Measurements from ENCODE around the gene RBMS2. TPM values are rescaled to one million over a fixed set of nuclear protein-coding genes. Genes with fewer than 3 reads are reported as not detected.

Gene RBMS2
- total RNA-seq, 4 donors from 2014 or later, result 17.3 to 55.1 (median 25.2) TPM

GRCh38 chr12:56601503-56601902, 79.9 kb downstream of the RBMS2 start:
- no peaks in the 10 kb centered on the region for H3K4me1 ChIP-seq
- no peak overlapping the region for H3K27ac ChIP-seq
- no peaks in the 10 kb centered on the region for H3K9me3 ChIP-seq
- WGBS, 2 donors (ENCODE audit: low coverage in 1 of 2), result 90% methylated on average over 3 of the region's 3 CpGs; no CpG with 5 or more reads in 1 of the 2 donors
- intact Hi-C loops (cut with DNase I; ENCODE audit: low total_unique reads) (no loop called here), in situ Hi-C loops (cut with MboI; ENCODE audit: low pct_ligation_motif_present in 1 of 4, low pct_unique_long_range_greater_than_20kb in 1 of 4, low sequenced_read_pairs in 3 of 4) (no loop called here)
- TF ChIP-seq POLR2AphosphoS5 (IDR thresholded peaks at IDR 0.05) (no peak), POLR2A (IDR thresholded peaks at IDR 0.05) (no peak), EP300 (IDR thresholded peaks at IDR 0.05; ENCODE audit: low read depth) (no peak), CTCF (IDR thresholded peaks at IDR 0.05) (no peak)
- peak; percentile 13 for DNase-seq
- no peaks in the 10 kb centered on the region for H3K27me3 ChIP-seq
- peaks cover 3 to 88% (median 47%) of the 10 kb centered on the region in 4 donors for H3K36me3 ChIP-seq
- H3K4me3 ChIP-seq, result no peak overlapping the region

GRCh38 chr12:56602239-56602638, 80.6 kb downstream of the RBMS2 start:
- Histone ChIP-seq H3K36me3 (peaks cover 3 to 96% (median 51%) of the 10 kb centered on the region in 4 donors), H3K9me3 (no peaks in the 10 kb centered on the region), H3K4me1 (no peaks in the 10 kb centered on the region), H3K27ac (no peak overlapping the region), H3K27me3 (no peaks in the 10 kb centered on the region), H3K4me3 (no peak overlapping the region)
- TF ChIP-seq CTCF (IDR thresholded peaks at IDR 0.05) (no peak), POLR2AphosphoS5 (IDR thresholded peaks at IDR 0.05) (no peak), EP300 (IDR thresholded peaks at IDR 0.05; ENCODE audit: low read depth) (no peak), POLR2A (IDR thresholded peaks at IDR 0.05) (no peak)
- intact Hi-C loops (cut with DNase I; ENCODE audit: low total_unique reads), result no loop called here
- in situ Hi-C loops (cut with MboI; ENCODE audit: low pct_ligation_motif_present in 1 of 4, low pct_unique_long_range_greater_than_20kb in 1 of 4, low sequenced_read_pairs in 3 of 4), result no loop called here
- no peak for DNase-seq
- WGBS, 2 donors (ENCODE audit: low coverage in 1 of 2), result 82 to 89% methylated on average over 3 of the region's 3 CpGs

GRCh38 chr12:56604355-56604754, 82.7 kb downstream of the RBMS2 start:
- Histone ChIP-seq H3K36me3 (peaks cover 3 to 99% (median 50%) of the 10 kb centered on the region in 4 donors), H3K4me3 (no peak overlapping the region), H3K27ac (no peak overlapping the region), H3K9me3 (no peaks in the 10 kb centered on the region), H3K27me3 (no peaks in the 10 kb centered on the region), H3K4me1 (no peaks in the 10 kb centered on the region)
- 96% methylated on average over 3 of the region's 3 CpGs; no CpG with 5 or more reads in 1 of the 2 donors for WGBS, 2 donors (ENCODE audit: low coverage in 1 of 2)
- no peak for DNase-seq
- in situ Hi-C loops (cut with MboI; ENCODE audit: low pct_ligation_motif_present in 1 of 4, low pct_unique_long_range_greater_than_20kb in 1 of 4, low sequenced_read_pairs in 3 of 4) (no loop called here), intact Hi-C loops (cut with DNase I; ENCODE audit: low total_unique reads) (no loop called here)
- TF ChIP-seq EP300 (IDR thresholded peaks at IDR 0.05; ENCODE audit: low read depth) (no peak), CTCF (IDR thresholded peaks at IDR 0.05) (no peak), POLR2AphosphoS5 (IDR thresholded peaks at IDR 0.05) (no peak), POLR2A (IDR thresholded peaks at IDR 0.05) (no peak)

- intact Hi-C loops (cut with DNase I; ENCODE audit: low total_unique reads) (no loop called here), in situ Hi-C loops (cut with MboI; ENCODE audit: low pct_ligation_motif_present in 1 of 4, low pct_unique_long_range_greater_than_20kb in 1 of 4, low sequenced_read_pairs in 3 of 4) (no loop called here)
- 73 to 84% methylated on average over 3 to 8 of the region's 8 CpGs for WGBS, 2 donors (ENCODE audit: low coverage in 1 of 2)
- DNase-seq, result no peak
- peaks cover 0 to 8% (median 0%) of the 10 kb centered on the region in 4 donors for H3K4me1 ChIP-seq
- no peaks in the 10 kb centered on the region for H3K27me3 ChIP-seq
- H3K27ac ChIP-seq, result no peak overlapping the region
- TF ChIP-seq EP300 (IDR thresholded peaks at IDR 0.05; ENCODE audit: low read depth), result no peak
- no peak for TF ChIP-seq POLR2A (IDR thresholded peaks at IDR 0.05)
- no peak for TF ChIP-seq POLR2AphosphoS5 (IDR thresholded peaks at IDR 0.05)
- TF ChIP-seq CTCF (IDR thresholded peaks at IDR 0.05), result no peak
- no peak overlapping the region for H3K4me3 ChIP-seq
- H3K36me3 ChIP-seq, result peaks cover 3 to 94% (median 43%) of the 10 kb centered on the region in 4 donors
- H3K9me3 ChIP-seq, result no peaks in the 10 kb centered on the region
Measured at GRCh38 chr12:56614627-56615026, 93.0 kb downstream of the RBMS2 start.

Data from transverse colon (tissue), 4 donors.